Activated naive CD8-positive, alpha-beta T cell treated with anti-CD3 and anti-CD28 coated beads, Interleukin-2, amount 10 ng/mL, durations not matched to agents 7 days and 5 days (primary cell): ENCODE results near the gene CD37. TPM values are rescaled to one million over a fixed set of nuclear protein-coding genes. Genes with fewer than 3 reads are reported as not detected.
"Not testable (repeated sequence)": the region's sequence is repeated elsewhere in the genome, so short reads cannot be mapped to it uniquely, and the experiment has no call there.

ENCODE experiments used
- ATAC-seq: fragments of 150-1000 bp; cut with Tn5 transposase; one replicate; pipeline ENCODE4 v1.10.0; 2021; ENCODE audit warnings: low read depth, moderate library complexity
- POLR2A ChIA-PET: fragments of 350-600 bp; sonication (Branson Sonifier 250); formaldehyde crosslinking; loops from one replicate; lab custom pipeline; 2021; ENCODE audit warnings: antibody characterized with exemption; lab: Charles Lee
- DNase-seq: peaks from one replicate; pipeline ENCODE4 v3.0.0; 2021
- H3K27ac Mint-ChIP-seq: one replicate; pipeline ENCODE4 v1.8.0; 2022; ENCODE audit warnings: mild to moderate bottlenecking, mixed read lengths
- H3K27me3 Mint-ChIP-seq: one replicate; pipeline ENCODE4 v1.8.0; 2022; ENCODE audit warnings: mild to moderate bottlenecking, moderate library complexity, mixed read lengths
- H3K36me3 Mint-ChIP-seq: one replicate; pipeline ENCODE4 v1.8.0; 2021; ENCODE audit warnings: mild to moderate bottlenecking, mixed read lengths
- H3K4me1 Mint-ChIP-seq: one replicate; pipeline ENCODE4 v1.8.0; 2021; ENCODE audit warnings: mixed read lengths
- H3K4me3 Mint-ChIP-seq: one replicate; pipeline ENCODE4 v1.8.0; 2022; ENCODE audit warnings: mild to moderate bottlenecking, moderate library complexity, mixed read lengths
- H3K9me3 Mint-ChIP-seq: one replicate; pipeline ENCODE4 v1.8.0; 2021; ENCODE audit warnings: mixed read lengths
- total RNA-seq, 2 experiments: library from RNA; stranded (reverse); gene quantifications; one replicate each; pipeline ENCODE4 v1.2.3, GENCODE V29; 2021

CD37 gene
- total RNA-seq: 100 to 1,000 TPM; 246 to 258 TPM

GRCh38 chr19:49335071-49335783, at the start of gene CD37:
Gene CD37 (plus strand): TSS chr19:49335406. CDS start chr19:49335541, 135 bp downstream.
- DNase-seq (peak; percentile 73), ATAC-seq (peak; percentile 66)
- Mint-ChIP-seq H3K4me3 (peak within 1 kb of the TSS; percentile 98), H3K27me3 (no peaks in the 10 kb centered on the region), H3K27ac (peak within 1 kb of the TSS; percentile 99), H3K36me3 (peaks cover 32% of the 10 kb centered on the region), H3K4me1 (peaks cover 57% of the 10 kb centered on the region), H3K9me3 (no peaks in the 10 kb centered on the region)
- POLR2A ChIA-PET: interaction anchor here (0.6 to 1.5 kb wide), 8 partner anchors 40 to 342 kb away, joined by 3 to 5 read pairs (median 3); partner anchors contain the start of genes GFY, GYS1 and RUVBL2

GRCh38 chr19:49287141-49287770, 48.0 kb upstream of the CD37 start:
- Mint-ChIP-seq H3K4me1 (no peaks in the 10 kb centered on the region), H3K9me3 (no peaks in the 10 kb centered on the region), H3K4me3 (no peak overlapping the region), H3K36me3 (peaks cover 1% of the 10 kb centered on the region), H3K27me3 (peaks cover 5% of the 10 kb centered on the region), H3K27ac (no peak overlapping the region)
- POLR2A ChIA-PET: no interaction called here
- no peak for DNase-seq
- ATAC-seq: no peak

- H3K9me3 Mint-ChIP-seq, DNase-seq, H3K4me3 Mint-ChIP-seq, POLR2A ChIA-PET, H3K27me3 Mint-ChIP-seq, ATAC-seq, H3K36me3 Mint-ChIP-seq, H3K4me1 Mint-ChIP-seq, H3K27ac Mint-ChIP-seq: not testable (repeated sequence)
Observed at GRCh38 chr19:49288205-49288604, 47.0 kb upstream of the CD37 start.

GRCh38 chr19:49289286-49289685, 45.9 kb upstream of the CD37 start:
- not testable (repeated sequence) for H3K4me1 Mint-ChIP-seq, H3K27me3 Mint-ChIP-seq, DNase-seq, H3K9me3 Mint-ChIP-seq, H3K4me3 Mint-ChIP-seq, H3K36me3 Mint-ChIP-seq, ATAC-seq, H3K27ac Mint-ChIP-seq
- POLR2A ChIA-PET: interaction anchor here (0.6 kb wide), 1 partner anchor 162 kb away, joined by 3 read pairs; the partner anchor contains the start of gene PIH1D1

- Mint-ChIP-seq H3K27me3 (peaks cover 5% of the 10 kb centered on the region), H3K4me3 (no peak overlapping the region), H3K36me3 (peaks cover 1% of the 10 kb centered on the region), H3K27ac (no peak overlapping the region), H3K9me3 (no peaks in the 10 kb centered on the region), H3K4me1 (no peaks in the 10 kb centered on the region)
- DNase-seq: no peak
- no peak for ATAC-seq
- POLR2A ChIA-PET: no interaction called here
Observed at GRCh38 chr19:49290517-49290916, 44.7 kb upstream of the CD37 start.

- POLR2A ChIA-PET: no interaction called here
- DNase-seq: no peak
- Mint-ChIP-seq H3K4me3 (no peak overlapping the region), H3K36me3 (no peaks in the 10 kb centered on the region), H3K4me1 (no peaks in the 10 kb centered on the region), H3K9me3 (no peaks in the 10 kb centered on the region), H3K27me3 (no peaks in the 10 kb centered on the region), H3K27ac (no peak overlapping the region)
- ATAC-seq: no peak
Observed at GRCh38 chr19:49294401-49294800, 40.8 kb upstream of the CD37 start.

- H3K36me3 Mint-ChIP-seq: no peaks in the 10 kb centered on the region
- no peaks in the 10 kb centered on the region for H3K4me1 Mint-ChIP-seq
- POLR2A ChIA-PET: interaction anchor here (0.7 kb wide), 1 partner anchor 178 kb away, joined by 3 read pairs; no protein-coding TSS in a partner anchor
- H3K9me3 Mint-ChIP-seq: no peaks in the 10 kb centered on the region
- ATAC-seq (no peak), DNase-seq (no peak)
- H3K27ac Mint-ChIP-seq: no peak overlapping the region
- H3K27me3 Mint-ChIP-seq: peaks cover 2% of the 10 kb centered on the region
- H3K4me3 Mint-ChIP-seq: no peak overlapping the region
Observed at GRCh38 chr19:49295208-49295880, 39.9 kb upstream of the CD37 start.

- H3K4me3 Mint-ChIP-seq: no peak overlapping the region
- H3K36me3 Mint-ChIP-seq: no peaks in the 10 kb centered on the region
- H3K4me1 Mint-ChIP-seq: no peaks in the 10 kb centered on the region
- H3K27me3 Mint-ChIP-seq: peaks cover 2% of the 10 kb centered on the region
- no peaks in the 10 kb centered on the region for H3K9me3 Mint-ChIP-seq
- no peak for DNase-seq
- no peak overlapping the region for H3K27ac Mint-ChIP-seq
- POLR2A ChIA-PET: interaction anchor here (0.6 kb wide), 1 partner anchor 304 kb away, joined by 3 read pairs; the partner anchor contains the start of gene RUVBL2
- no peak for ATAC-seq
Observed at GRCh38 chr19:49297403-49297802, 37.8 kb upstream of the CD37 start.

- H3K36me3 Mint-ChIP-seq, H3K27me3 Mint-ChIP-seq, H3K27ac Mint-ChIP-seq, POLR2A ChIA-PET, ATAC-seq, DNase-seq, H3K4me1 Mint-ChIP-seq, H3K9me3 Mint-ChIP-seq, H3K4me3 Mint-ChIP-seq: not testable (repeated sequence)
Observed at GRCh38 chr19:49298653-49299052, 36.6 kb upstream of the CD37 start.

GRCh38 chr19:49301165-49301865, 33.9 kb upstream of the CD37 start:
- Mint-ChIP-seq H3K36me3 (no peaks in the 10 kb centered on the region), H3K4me3 (no peak overlapping the region), H3K9me3 (no peaks in the 10 kb centered on the region), H3K27me3 (peaks cover 4% of the 10 kb centered on the region), H3K4me1 (no peaks in the 10 kb centered on the region), H3K27ac (no peak overlapping the region)
- ATAC-seq (peak; percentile 100), DNase-seq (peak; percentile 86)
- POLR2A ChIA-PET: no interaction called here

GRCh38 chr19:49301866-49302252, 33.3 kb upstream of the CD37 start:
- Mint-ChIP-seq H3K36me3 (no peaks in the 10 kb centered on the region), H3K4me3 (no peak overlapping the region), H3K27ac (no peak overlapping the region), H3K4me1 (no peaks in the 10 kb centered on the region), H3K9me3 (no peaks in the 10 kb centered on the region), H3K27me3 (peaks cover 4% of the 10 kb centered on the region)
- ATAC-seq: no peak
- POLR2A ChIA-PET: no interaction called here
- DNase-seq: no peak

- H3K27me3 Mint-ChIP-seq, H3K27ac Mint-ChIP-seq, H3K4me1 Mint-ChIP-seq, POLR2A ChIA-PET, H3K9me3 Mint-ChIP-seq, H3K36me3 Mint-ChIP-seq, ATAC-seq, H3K4me3 Mint-ChIP-seq, DNase-seq: not testable (repeated sequence)
Observed at GRCh38 chr19:49306734-49307133, 28.5 kb upstream of the CD37 start.

GRCh38 chr19:49309087-49309486, 26.1 kb upstream of the CD37 start:
- POLR2A ChIA-PET: no interaction called here
- H3K36me3 Mint-ChIP-seq: peaks cover 9% of the 10 kb centered on the region
- H3K9me3 Mint-ChIP-seq: no peaks in the 10 kb centered on the region
- peaks cover 4% of the 10 kb centered on the region for H3K4me1 Mint-ChIP-seq
- no peak overlapping the region for H3K4me3 Mint-ChIP-seq
- H3K27ac Mint-ChIP-seq: no peak overlapping the region
- ATAC-seq (no peak), DNase-seq (no peak)
- H3K27me3 Mint-ChIP-seq: no peaks in the 10 kb centered on the region
